ENCODE data around the gene CLEC12A.

DNA sequence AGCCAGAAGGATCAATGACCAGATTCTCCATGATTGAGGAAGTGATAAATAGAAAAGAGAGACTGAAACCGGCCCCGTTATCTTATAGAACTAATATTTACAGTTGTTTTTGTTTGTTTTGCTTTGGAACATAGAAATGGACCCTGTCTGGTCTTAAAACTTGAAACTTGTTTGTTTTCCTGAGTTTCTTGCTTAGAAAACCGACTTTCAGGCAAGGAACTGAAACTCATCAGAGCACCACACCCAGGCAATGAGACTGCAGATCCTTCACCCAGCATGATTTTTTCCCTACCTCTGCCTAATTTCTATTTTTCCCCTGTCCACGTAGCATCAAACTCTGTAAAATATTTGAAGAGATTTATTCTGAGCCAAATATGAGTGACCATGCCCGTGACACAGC is 10.6 kb upstream of the CLEC12A start:
- TF ChIP-seq POLR2A (IDR thresholded peaks at IDR 0.05; ENCODE audit: low read length) (no peak), GATA1 (IDR thresholded peaks at IDR 0.05; ENCODE audit: low read depth, low read length) (no peak)

All from erythroblast (primary cell).